ENCODE measurements around the gene EVL. TPM values are rescaled to one million over a fixed set of nuclear protein-coding genes. Genes with fewer than 3 reads are reported as not detected.

Gene EVL
- total RNA-seq, 2 donors from 2014 or later, result 42.5 to 98.4 TPM

DNA sequence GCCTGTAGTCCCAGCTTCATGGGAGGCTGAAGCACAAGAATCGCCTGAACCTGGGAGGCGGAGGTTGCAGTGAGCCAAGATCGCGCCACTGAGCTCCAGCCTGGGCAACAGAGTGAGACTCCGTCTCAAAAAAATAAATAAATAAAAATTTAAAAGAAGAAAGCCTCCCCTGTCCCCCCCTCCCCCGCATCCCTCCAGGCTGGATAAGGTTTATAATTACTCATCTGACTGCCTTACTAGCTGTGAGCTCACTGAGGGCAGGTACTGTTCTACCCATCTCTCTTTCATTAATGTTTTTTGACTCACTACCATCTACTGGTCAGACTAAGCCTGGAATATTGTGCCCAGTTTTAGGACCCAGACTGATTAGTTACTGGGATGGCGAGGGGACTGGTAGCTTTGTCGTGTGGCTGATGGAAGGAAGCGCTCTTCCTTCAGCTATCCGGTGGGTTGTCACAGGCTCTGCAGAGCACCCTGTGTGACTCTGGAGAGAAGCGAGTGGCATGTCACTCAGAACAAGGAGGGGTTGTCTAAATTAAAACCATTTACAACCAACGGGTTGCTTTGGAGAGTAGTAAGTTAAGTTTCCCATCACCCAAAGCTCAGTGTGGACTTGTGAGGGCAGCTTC is 16.9 kb downstream of the EVL start:
- no peaks in the 10 kb centered on the region for H3K9me3 ChIP-seq
- intact Hi-C loops (cut with DNase I), result no loop called here
- 94% methylated on average over 12 of the region's 12 CpGs for WGBS
- H3K36me3 ChIP-seq, result no peaks in the 10 kb centered on the region
- H3K27ac ChIP-seq, result no peak overlapping the region
- H3K4me3 ChIP-seq, result no peak overlapping the region
- no peak for TF ChIP-seq POLR2AphosphoS5 (IDR thresholded peaks at IDR 0.05)
- no peaks in the 10 kb centered on the region for H3K4me1 ChIP-seq (replicated peaks)
- DNase-seq (ENCODE audit: low spot score), result no peak
- H3K27me3 ChIP-seq (replicated peaks; ENCODE audit: insufficient read depth), result no peaks in the 10 kb centered on the region

DNA sequence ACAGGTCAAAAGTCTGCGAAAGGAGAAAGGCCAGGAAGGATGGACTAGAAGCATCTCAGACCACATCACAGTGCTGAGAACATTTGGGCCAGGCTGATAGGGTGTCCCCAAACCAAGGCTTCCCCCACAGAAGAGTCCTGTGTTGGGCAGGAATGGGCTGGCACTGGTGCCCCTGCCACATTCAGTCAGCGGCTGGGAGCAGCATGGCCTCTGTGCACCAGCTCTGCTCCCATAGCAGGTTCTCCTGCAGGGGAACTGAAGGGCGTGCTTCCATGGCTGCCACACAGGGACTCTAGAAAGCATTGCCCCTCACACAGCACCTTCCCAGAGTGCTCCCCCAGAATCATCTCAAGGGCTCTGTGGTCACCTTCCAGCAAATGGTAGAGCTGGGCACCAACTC is 17.5 kb downstream of the EVL start:
- Histone ChIP-seq H3K27ac (no peak overlapping the region), H3K36me3 (no peaks in the 10 kb centered on the region), H3K4me3 (no peak overlapping the region), H3K9me3 (no peaks in the 10 kb centered on the region), H3K4me1 (replicated peaks) (no peaks in the 10 kb centered on the region), H3K27me3 (replicated peaks; ENCODE audit: insufficient read depth) (no peaks in the 10 kb centered on the region)
- 92% methylated on average over 3 of the region's 3 CpGs for WGBS
- intact Hi-C loops (cut with DNase I), result no loop called here
- TF ChIP-seq POLR2A (IDR thresholded peaks at IDR 0.05), result no peak
- TF ChIP-seq, protein P1, sequence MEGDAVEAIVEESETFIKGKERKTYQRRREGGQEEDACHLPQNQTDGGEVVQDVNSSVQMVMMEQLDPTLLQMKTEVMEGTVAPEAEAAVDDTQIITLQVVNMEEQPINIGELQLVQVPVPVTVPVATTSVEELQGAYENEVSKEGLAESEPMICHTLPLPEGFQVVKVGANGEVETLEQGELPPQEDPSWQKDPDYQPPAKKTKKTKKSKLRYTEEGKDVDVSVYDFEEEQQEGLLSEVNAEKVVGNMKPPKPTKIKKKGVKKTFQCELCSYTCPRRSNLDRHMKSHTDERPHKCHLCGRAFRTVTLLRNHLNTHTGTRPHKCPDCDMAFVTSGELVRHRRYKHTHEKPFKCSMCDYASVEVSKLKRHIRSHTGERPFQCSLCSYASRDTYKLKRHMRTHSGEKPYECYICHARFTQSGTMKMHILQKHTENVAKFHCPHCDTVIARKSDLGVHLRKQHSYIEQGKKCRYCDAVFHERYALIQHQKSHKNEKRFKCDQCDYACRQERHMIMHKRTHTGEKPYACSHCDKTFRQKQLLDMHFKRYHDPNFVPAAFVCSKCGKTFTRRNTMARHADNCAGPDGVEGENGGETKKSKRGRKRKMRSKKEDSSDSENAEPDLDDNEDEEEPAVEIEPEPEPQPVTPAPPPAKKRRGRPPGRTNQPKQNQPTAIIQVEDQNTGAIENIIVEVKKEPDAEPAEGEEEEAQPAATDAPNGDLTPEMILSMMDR (IDR thresholded peaks at IDR 0.05), result no peak
- TF ChIP-seq POLR2AphosphoS5 (IDR thresholded peaks at IDR 0.05), result no peak
- no peak for DNase-seq (ENCODE audit: low spot score)

DNA sequence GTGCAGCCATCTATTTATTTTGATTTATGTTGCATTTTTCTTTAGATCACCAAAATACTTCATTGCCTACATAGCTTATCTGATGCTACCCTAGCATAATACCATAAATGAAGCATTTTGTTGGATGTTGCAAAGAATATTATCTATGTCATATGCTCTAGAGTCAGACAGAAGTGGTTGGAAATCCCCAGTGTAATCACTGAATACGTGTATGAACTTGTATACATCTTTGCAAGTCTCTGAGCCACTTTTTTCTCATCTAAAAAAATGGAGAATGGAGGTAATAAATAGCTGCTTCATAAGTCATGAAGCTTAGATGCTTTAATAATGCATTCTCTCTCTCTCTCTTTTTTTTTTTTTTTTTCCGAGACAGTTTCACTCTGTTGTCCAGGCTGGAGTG is 18.5 kb downstream of the EVL start:
- Histone ChIP-seq H3K4me3 (no peak overlapping the region), H3K27me3 (replicated peaks; ENCODE audit: insufficient read depth) (no peaks in the 10 kb centered on the region), H3K27ac (no peak overlapping the region), H3K36me3 (no peaks in the 10 kb centered on the region), H3K9me3 (no peaks in the 10 kb centered on the region), H3K4me1 (replicated peaks) (no peaks in the 10 kb centered on the region)
- DNase-seq (ENCODE audit: low spot score), result no peak
- TF ChIP-seq, protein P1 (IDR thresholded peaks at IDR 0.05), result no peak
- no peak for TF ChIP-seq POLR2A (IDR thresholded peaks at IDR 0.05)
- TF ChIP-seq POLR2AphosphoS5 (IDR thresholded peaks at IDR 0.05), result no peak
- WGBS, result 32% methylated on average over 2 of the region's 2 CpGs
- intact Hi-C loops (cut with DNase I), result no loop called here

DNA sequence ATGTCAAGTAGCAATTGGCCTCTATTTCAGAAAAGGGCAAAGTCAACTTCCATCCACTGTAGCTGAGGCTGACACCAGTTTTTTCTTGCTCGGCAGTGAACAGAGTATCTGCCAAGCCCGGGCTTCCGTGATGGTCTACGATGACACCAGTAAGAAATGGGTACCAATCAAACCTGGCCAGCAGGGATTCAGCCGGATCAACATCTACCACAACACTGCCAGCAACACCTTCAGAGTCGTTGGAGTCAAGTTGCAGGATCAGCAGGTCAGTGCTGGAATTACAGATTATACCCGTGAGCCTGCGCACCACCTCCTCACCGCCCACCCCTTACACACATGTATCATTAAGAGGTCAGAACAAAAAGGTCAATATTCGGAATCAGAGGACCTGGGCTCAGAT is 19.4 kb downstream of the EVL start:
- WGBS, result 97% methylated on average over 10 of the region's 10 CpGs
- no peak overlapping the region for H3K4me3 ChIP-seq
- H3K27me3 ChIP-seq (replicated peaks; ENCODE audit: insufficient read depth), result no peaks in the 10 kb centered on the region
- no peak overlapping the region for H3K27ac ChIP-seq
- no peaks in the 10 kb centered on the region for H3K4me1 ChIP-seq (replicated peaks)
- no peaks in the 10 kb centered on the region for H3K36me3 ChIP-seq
- TF ChIP-seq POLR2AphosphoS5 (IDR thresholded peaks at IDR 0.05), result no peak
- TF ChIP-seq, protein P1 (IDR thresholded peaks at IDR 0.05), result no peak
- no peak for TF ChIP-seq POLR2A (IDR thresholded peaks at IDR 0.05)
- no peak for DNase-seq (ENCODE audit: low spot score)
- no peaks in the 10 kb centered on the region for H3K9me3 ChIP-seq
- intact Hi-C loops (cut with DNase I), result no loop called here

DNA sequence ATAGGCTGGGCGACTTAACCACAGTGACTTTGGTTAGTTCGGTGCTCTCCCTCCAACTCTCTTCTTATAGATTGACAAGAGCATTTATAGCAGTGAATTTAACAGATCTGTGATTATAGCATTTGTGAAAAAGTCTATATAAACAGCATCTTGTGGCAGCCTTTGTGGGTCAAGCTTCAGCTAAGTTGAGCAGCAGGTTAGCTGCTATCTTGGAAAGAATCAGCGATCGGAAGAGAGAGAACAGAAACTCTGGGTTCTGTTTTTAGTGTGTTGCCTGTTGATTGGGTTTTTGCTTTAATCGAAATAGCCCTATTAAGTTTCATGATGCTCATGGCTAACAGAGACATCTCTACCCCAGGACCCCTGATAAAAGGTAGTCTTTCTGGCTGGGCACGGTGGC is 20.2 kb downstream of the EVL start:
- intact Hi-C loops (cut with DNase I), result no loop called here
- WGBS, result 94% methylated on average over 6 of the region's 6 CpGs
- H3K27ac ChIP-seq, result no peak overlapping the region
- H3K4me3 ChIP-seq, result no peak overlapping the region
- H3K36me3 ChIP-seq, result no peaks in the 10 kb centered on the region
- TF ChIP-seq POLR2AphosphoS5 (IDR thresholded peaks at IDR 0.05), result no peak
- TF ChIP-seq, protein P1 (IDR thresholded peaks at IDR 0.05), result no peak
- no peak for TF ChIP-seq POLR2A (IDR thresholded peaks at IDR 0.05)
- H3K27me3 ChIP-seq (replicated peaks; ENCODE audit: insufficient read depth), result no peaks in the 10 kb centered on the region
- H3K4me1 ChIP-seq (replicated peaks), result no peaks in the 10 kb centered on the region
- no peak for DNase-seq (ENCODE audit: low spot score)
- H3K9me3 ChIP-seq, result no peaks in the 10 kb centered on the region

Measured in prostate gland (tissue), 2 donors.